A673 (cell line): Measurements from ENCODE around the gene NHSL1.

Experiments used
- EZH2 ChIP-seq: fragments of 200-600 bp; sonication (generic); IDR thresholded peaks from 2 replicates; pipeline ENCODE4 v1.6.1; 2017; ENCODE audit warnings: borderline replicate concordance, low read depth, mild to moderate bottlenecking, mixed read lengths, antibody characterized with exemption, low read length; ENCODE audit not compliant: poor library complexity, severe bottlenecking
- TF ChIP-seq, protein P1 (sequence below): fragments of 300-800, 200-600 bp; sonication (generic); conservative IDR thresholded peaks from 2 replicates; pipeline ENCODE4 v1.5.1; 2017; ENCODE audit warnings: low read depth, mild to moderate bottlenecking, antibody characterized with exemption, low read length, moderate library complexity, mixed read lengths

DNA sequence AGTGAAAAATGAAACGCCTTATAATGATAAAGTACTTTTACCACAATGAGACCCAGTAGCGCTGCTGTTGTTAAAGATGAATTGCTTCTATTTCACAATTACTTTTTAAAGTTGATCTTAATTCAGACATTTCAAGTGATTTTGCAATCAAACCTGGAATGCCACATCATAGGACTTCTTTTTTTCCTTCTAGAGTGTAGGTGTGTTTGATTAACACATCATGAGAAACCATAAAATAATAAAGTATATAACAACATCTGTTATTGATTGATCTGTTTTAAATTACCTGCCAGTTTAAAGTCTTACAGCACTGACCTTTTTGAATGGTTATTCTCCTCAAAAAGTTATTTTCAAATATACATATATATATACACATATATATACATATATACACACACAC is 56.6 kb downstream of the NHSL1 start:
- TF ChIP-seq, protein P1, sequence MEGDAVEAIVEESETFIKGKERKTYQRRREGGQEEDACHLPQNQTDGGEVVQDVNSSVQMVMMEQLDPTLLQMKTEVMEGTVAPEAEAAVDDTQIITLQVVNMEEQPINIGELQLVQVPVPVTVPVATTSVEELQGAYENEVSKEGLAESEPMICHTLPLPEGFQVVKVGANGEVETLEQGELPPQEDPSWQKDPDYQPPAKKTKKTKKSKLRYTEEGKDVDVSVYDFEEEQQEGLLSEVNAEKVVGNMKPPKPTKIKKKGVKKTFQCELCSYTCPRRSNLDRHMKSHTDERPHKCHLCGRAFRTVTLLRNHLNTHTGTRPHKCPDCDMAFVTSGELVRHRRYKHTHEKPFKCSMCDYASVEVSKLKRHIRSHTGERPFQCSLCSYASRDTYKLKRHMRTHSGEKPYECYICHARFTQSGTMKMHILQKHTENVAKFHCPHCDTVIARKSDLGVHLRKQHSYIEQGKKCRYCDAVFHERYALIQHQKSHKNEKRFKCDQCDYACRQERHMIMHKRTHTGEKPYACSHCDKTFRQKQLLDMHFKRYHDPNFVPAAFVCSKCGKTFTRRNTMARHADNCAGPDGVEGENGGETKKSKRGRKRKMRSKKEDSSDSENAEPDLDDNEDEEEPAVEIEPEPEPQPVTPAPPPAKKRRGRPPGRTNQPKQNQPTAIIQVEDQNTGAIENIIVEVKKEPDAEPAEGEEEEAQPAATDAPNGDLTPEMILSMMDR = no peak
- no peak for TF ChIP-seq EZH2
